GM12892 (cell line): ENCODE measurements around the gene NR4A1.

Source experiments
- DNase-seq: peaks from one replicate; pipeline ENCODE4 v3.0.0; 2011; ENCODE audit not compliant: insufficient read length
- FAIRE-seq: peaks from 2 replicates; lab custom pipeline; 2011; peaks lifted over from hg19 to GRCh38; lab: Jason Lieb, UNC
- POLR2A ChIP-seq: IDR thresholded peaks from 2 replicates; pipeline ENCODE4 v1.6.1; 2011; ENCODE audit warnings: low read depth, low read length, control low read depth
- POLR2AphosphoS5 ChIP-seq: IDR thresholded peaks from 2 replicates; pipeline ENCODE4 v1.6.1; 2011; ENCODE audit warnings: low read depth, low read length, control low read depth
- TAF1 ChIP-seq: IDR thresholded peaks from 2 replicates; pipeline ENCODE4 v1.6.1; 2011; ENCODE audit warnings: low read depth, mild to moderate bottlenecking, control low read depth, low read length, borderline replicate concordance

Gene NR4A1

DNA sequence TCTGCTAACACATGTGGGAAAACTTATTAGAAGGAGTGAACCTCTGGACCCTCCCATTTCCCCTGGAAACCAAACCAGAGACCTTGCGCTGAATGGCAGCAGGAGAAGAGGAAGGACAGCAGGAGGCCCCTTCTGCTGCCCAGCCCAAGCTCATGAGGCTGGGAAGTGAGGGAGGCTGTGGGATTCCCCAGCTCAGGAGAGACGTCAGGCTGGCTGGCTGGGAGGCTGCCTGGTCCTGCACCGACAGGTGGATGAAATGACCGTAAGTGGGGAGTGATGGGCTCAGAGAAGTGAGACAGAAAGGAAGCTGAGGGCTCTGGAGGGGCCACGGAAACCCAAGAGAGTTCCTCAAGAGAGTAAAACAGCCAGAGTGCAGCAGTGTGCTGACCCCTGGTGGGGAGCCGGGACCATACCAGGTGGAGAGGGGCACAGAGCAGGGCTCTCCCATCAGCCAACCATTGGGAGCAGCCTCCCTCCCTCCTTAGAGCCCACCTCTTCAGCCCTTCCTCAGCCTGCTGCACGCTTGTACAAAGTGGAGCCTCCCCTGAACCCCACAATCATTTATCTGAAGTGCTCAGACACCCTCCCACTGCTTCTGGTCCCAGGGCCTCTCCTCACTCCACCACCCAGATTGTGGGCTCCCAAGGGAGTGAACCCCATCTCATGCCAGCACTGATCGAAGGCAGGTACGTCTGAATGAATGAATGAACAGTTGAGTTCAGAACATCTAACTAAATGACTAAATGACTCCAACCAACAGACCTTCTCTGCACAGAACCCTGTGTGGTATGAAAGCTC lies 30.5 kb upstream of the NR4A1 start:
- no peak for DNase-seq
- no peak for FAIRE-seq
- TF ChIP-seq TAF1 = no peak
- no peak for TF ChIP-seq POLR2A
- no peak for TF ChIP-seq POLR2AphosphoS5

DNA sequence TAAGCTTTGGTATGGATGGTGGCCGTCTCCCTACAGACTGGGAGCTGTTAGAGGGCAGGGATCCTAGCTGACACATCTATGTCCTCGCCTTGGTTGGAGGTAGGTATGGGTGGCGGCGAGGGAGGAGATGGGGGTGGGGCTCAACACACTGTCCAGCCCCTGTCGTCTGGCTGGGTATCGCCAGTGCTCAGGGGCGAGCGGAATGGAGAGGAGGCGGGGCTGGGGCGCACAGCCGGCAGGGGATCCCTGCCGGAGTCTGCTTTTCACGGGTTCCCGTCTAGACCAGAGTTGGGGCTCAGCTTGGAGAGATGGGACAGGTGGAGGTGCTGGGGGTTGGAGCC lies 28.4 kb upstream of the NR4A1 start:
- DNase-seq (no peak), FAIRE-seq (no peak)
- no peak for TF ChIP-seq POLR2AphosphoS5
- TF ChIP-seq POLR2A = no peak
- no peak for TF ChIP-seq TAF1

DNA sequence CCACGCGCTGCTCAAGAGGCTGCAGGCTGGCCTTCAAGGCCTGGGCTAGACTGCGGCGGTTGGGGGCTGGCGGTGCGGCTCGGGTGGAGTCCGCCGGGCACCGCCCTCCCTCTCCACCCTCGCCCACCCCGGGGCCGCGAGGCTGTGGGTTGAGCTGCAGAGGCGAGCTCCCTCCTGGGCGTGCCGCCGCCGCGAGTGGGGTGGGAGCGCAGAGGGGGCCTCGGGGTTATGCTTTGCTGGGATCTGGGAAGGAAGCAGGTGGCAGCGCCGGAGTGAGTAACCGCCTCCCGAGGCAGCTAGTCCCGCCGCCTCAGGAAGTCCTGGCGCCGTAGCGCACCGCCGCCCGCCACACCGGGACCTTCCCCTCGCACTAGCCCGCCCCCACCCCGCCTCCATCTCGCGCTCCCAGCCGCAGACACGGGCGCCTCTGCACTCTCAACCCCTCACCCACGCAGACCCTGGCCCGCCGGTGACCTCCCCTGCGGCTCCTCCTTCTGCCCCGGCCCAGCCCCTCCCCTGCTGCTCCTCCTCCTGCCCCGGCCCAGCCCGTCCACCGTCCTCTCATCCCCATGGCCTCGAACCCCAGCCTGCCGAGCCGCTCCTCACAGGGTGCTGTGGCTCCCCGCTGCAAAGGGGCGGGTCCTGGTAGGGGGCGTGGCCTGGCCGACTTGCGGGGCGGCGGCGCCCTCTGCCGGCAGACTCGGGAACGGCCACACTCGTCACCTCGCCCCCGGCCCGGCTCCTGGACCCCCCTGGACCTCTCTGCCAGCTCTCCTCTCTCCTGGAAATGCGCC lies 27.9 kb upstream of the NR4A1 start:
- DNase-seq (peak; percentile 94), FAIRE-seq (peak; percentile 77)
- TF ChIP-seq POLR2AphosphoS5 (no peak), TAF1 (no peak), POLR2A (no peak)

DNA sequence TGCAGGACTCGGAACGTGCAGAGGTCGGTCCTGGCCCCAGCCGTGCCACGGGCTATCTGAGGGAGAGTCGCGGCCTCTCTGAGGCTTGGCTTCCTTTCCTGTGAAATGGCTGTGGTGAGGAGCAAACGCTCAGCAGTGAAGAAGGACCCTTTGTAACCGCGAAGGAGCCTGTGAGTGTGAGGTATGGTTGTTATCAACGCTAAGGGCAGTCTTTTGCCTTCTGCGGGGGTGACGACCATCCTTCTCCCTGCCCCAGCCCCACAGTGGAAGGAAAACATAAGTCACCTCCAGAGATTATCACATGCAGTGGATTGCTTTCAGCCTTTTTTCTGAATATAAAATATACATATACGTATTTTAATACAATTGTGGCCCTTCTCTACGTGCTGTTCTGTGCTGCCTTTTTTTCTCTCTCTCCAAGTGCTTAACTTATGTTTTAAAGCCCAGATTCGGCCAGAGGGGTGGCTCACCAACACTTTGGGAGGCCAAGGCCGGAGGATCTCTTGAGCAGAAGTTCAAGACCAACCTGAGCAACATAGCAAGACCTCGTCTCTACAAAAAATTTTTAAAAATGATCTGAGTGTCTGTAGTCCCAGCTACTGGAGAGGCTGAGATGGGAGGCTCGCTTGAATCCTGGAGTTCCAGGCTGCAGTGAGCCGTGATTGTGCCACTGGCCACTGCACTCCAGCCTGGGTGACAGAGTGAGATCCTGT lies 27.1 kb upstream of the NR4A1 start:
- TF ChIP-seq POLR2AphosphoS5 (no peak), POLR2A (no peak), TAF1 (no peak)
- FAIRE-seq (no peak), DNase-seq (no peak)

DNA sequence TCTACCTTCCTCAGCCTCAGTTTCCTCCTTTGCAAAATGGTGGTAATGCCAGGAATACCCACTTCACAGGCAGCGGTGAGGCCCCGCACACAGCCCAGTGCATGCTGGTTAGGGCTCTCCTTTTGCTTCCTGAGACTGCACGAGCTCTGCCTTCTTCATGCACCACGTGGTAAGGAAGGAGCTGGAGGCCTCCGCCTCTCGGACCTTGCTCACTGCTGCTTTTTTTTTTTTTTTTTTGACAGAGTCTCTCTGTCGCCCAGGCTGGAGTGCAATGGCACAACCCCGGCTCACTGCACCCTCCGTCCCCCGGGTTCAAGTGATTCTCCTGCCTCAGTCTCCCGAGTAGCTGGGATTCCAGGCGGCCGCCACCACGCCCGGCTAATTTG lies 26.4 kb upstream of the NR4A1 start:
- DNase-seq = no peak
- no peak for TF ChIP-seq POLR2AphosphoS5
- TF ChIP-seq POLR2A = no peak
- no peak for TF ChIP-seq TAF1
- peak; percentile 30 for FAIRE-seq

DNA sequence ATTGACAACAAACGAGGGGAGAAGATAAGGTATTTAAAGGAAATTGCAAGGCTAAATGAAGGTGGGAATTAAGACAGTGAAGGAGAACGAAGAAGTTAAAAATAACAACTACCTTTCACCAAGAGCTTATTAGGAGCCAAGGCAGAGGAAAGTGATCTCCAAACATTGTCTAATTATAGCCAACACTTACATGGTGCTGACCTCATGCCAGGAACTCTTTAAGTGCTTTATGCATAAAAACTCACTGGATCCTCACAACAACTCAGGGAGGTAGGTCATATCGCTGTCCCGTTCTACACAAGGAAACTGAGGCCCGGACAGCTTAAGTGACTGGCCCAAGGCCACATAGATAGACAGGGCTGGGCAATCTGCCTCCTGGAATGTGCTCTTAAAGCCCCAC lies 25.0 kb upstream of the NR4A1 start:
- TF ChIP-seq TAF1 (no peak), POLR2A (no peak), POLR2AphosphoS5 (no peak)
- DNase-seq (no peak), FAIRE-seq (no peak)

DNA sequence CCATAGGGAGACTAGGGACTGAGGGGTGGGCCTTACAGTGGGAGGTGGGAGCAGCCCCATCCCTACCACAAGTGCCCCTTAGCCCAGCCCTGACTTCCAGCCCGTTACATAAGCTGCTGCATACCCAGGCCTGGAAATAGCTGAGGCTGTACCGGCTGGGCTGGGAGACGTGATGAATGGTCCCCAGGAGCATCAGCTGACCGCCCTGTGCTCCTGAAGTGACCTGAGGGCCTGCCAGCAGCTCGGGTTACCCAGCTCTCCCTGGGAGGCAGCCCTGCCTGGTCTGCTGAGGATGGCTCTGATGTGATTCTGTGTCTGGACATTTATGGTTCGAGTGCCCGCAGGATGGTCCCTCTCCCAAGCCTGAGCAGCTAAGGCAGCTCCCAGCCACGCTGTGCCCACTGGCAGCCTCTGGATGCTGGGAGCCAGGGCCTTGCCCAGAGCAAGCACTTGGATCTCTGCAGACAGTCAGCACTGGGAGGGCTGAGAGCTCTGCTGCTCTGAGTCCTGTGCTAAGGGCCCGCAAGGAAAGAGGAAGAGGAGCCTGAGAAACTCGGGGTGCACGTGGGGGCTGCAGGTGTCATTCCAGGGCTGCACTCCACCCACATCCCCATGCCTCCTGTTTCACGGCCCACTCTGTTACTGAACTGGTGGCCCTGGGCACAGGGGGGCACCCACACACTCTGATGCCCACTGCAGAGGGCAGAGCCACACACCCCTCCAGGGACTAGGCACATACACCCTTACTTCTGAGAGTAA lies 24.0 kb upstream of the NR4A1 start:
- DNase-seq (no peak), FAIRE-seq (no peak)
- no peak for TF ChIP-seq TAF1
- no peak for TF ChIP-seq POLR2A
- no peak for TF ChIP-seq POLR2AphosphoS5

DNA sequence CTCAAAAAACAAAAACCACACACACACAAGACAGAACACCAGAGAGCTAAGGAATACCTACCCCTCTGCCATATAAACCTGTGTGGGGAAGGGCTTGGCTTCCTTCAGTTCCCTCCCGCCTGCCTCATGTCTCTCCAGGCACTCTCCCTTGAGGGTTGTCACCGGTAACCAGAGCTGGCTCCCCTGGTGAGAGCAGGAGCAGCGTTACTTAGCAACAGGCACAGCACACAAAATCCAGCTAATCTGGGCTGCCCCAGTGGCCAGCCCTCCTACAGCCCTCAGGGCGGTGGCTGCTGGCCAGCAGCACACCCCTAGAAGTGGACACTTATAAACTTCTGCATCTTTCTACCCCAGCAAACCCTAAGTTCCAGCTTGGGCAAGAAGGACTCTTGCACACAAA lies 21.6 kb upstream of the NR4A1 start:
- no peak for FAIRE-seq

DNA sequence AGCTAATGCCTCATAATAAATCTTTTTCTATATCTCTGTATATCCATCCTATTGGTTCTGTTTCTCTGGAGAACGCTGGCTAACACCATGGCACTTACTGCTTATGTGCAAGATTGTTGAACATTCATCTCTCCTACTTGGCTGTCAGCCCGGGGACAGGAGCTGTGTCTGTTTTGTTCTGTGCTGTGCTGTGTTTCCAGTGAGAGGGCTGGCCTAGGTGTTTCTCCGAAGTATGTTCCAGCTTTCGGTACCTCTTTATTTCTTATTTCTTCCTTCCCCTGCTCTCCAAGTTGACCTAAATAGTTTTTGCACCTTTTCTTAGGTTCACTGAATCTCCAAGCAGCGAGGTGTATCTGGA lies 18.8 kb upstream of the NR4A1 start:
- FAIRE-seq (no peak), DNase-seq (no peak)
- TF ChIP-seq POLR2AphosphoS5 (no peak), POLR2A (no peak), TAF1 (no peak)

More for the DNA sequence above, 21.6 kb upstream of the NR4A1 start:
- no peak for DNase-seq
- TF ChIP-seq TAF1 (no peak), POLR2AphosphoS5 (no peak), POLR2A (no peak)

DNA sequence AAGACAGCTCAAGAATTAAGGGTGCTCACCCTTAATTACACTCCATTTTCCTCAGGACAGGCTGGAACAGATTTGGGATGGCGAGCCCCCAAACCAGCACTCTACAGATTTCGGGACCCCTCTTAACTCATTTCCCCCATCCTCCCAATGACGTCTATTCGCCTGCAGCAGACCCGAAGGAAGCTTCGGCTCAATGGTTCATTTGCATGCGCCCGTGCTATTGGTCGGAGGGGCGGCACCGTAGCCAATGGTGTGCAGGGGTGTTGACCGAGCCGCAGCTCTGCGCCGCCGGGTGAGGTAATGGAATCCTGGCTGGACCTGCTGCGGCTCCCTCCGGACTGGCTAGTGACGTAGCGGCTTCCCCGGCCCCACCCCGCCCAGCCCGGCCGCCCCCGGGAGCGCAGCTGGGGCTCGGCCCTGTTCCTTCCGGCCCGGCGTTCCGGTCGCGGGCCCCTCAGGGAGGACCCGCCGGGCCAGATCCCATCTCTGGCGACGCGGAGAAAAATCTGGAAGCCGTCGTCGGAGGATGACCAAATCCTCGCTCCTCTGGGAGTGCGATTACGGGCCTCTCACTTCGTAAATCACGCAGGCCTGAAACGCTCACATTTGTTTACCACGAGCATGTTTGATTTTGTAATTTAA lies 18.3 kb upstream of the NR4A1 start:
- FAIRE-seq = peak; percentile 94

More for the DNA sequence above, 18.3 kb upstream of the NR4A1 start:
- TF ChIP-seq POLR2AphosphoS5 = no peak
- 0 out of 2 replicates have a peak, but pooled peaks have one; percentile 26 for TF ChIP-seq POLR2A
- no peak for TF ChIP-seq TAF1
- DNase-seq = peak; percentile 97
